Body of pancreas (tissue), 4 donors: ENCODE measurements around the gene EVA1A.

Experiments used
- POLR2A ChIP-seq, 3 donors: fragments of 450-650 bp; IDR thresholded peaks; one replicate each; pipeline ENCODE4 v1.6.1; 2016; ENCODE audit warnings: antibody characterized with exemption in 3 of 3, mild to moderate bottlenecking in 2 of 3
- TF ChIP-seq, protein P1 (sequence below), 7 experiments: fragments of 450-650 bp in 4 of 7; fragments of 200-600 bp in 3 of 7; sonication (generic) in 3 of 7; IDR thresholded peaks; one replicate each; pipeline ENCODE4 v1.5.1; 2016 to 2019; ENCODE audit warnings: antibody characterized with exemption in 7 of 7

DNA sequence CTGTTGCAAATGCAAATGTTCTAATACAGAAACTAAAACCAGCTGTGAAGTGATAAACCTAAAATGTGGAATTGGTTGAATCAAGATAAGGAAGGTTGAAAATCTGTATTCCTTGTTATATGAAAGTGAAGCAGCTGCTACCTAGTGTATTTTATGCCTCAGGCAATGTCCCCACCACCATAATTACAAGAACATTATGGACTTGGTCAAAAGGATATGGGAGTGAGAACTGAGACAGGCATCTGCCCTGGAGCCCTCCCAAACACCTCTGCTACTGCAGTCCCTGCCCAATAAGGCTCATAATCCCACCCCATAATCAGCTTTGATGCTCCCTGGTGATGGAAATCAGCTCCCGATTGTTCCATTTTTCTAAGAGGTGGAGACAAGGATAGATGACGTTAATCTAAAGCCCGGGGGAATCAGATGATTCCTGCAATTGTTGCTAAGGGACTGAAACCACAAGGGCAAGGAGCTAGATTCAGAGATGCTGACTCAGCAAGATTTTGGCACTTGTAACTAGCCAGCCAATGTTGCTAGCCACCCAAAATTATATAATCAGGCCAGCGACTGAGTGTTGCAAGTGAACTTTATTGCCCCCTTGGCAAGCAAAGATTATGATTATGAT is 69.5 kb downstream of the EVA1A start:
- TF ChIP-seq, protein P1, sequence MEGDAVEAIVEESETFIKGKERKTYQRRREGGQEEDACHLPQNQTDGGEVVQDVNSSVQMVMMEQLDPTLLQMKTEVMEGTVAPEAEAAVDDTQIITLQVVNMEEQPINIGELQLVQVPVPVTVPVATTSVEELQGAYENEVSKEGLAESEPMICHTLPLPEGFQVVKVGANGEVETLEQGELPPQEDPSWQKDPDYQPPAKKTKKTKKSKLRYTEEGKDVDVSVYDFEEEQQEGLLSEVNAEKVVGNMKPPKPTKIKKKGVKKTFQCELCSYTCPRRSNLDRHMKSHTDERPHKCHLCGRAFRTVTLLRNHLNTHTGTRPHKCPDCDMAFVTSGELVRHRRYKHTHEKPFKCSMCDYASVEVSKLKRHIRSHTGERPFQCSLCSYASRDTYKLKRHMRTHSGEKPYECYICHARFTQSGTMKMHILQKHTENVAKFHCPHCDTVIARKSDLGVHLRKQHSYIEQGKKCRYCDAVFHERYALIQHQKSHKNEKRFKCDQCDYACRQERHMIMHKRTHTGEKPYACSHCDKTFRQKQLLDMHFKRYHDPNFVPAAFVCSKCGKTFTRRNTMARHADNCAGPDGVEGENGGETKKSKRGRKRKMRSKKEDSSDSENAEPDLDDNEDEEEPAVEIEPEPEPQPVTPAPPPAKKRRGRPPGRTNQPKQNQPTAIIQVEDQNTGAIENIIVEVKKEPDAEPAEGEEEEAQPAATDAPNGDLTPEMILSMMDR (IDR thresholded peaks at IDR 0.05) = no peak
- no peak for TF ChIP-seq POLR2A (IDR thresholded peaks at IDR 0.05)
